SK-N-SH treated with all-trans-retinoic acid at 6 μM for 48 hours (cell line): ENCODE measurements around the gene MPHOSPH8.

Experiments used
- ATAC-seq: fragments of 200-7000 bp; cut with Tn5 transposase; 3 replicates; pipeline ENCODE4 v1.9.1; 2020; ENCODE audit warnings: mild to moderate bottlenecking, moderate library complexity
- ARNTL ChIP-seq: fragments of 450-650 bp; formaldehyde crosslinking; IDR thresholded peaks from 2 replicates; pipeline ENCODE4 v1.5.0; 2020; ENCODE audit warnings: low read depth, mild to moderate bottlenecking, moderate library complexity, borderline replicate concordance
- BACH2 ChIP-seq: fragments of 250-450 bp; sonication (Bioruptor Pico); IDR thresholded peaks from 2 replicates; pipeline ENCODE4 v1.9.0; 2021; ENCODE audit warnings: mild to moderate bottlenecking, borderline replicate concordance
- CREB5 ChIP-seq: fragments of 250-450 bp; sonication (Bioruptor Pico); IDR thresholded peaks from 2 replicates; pipeline ENCODE4 v1.5.1; 2020; ENCODE audit warnings: low read depth, mild to moderate bottlenecking, moderate library complexity
- CSDC2 ChIP-seq: fragments of 250-450 bp; sonication (Bioruptor Pico); IDR thresholded peaks from 2 replicates; pipeline ENCODE4 v1.5.0; 2020; ENCODE audit warnings: mild to moderate bottlenecking, moderate library complexity
- CSRNP3 ChIP-seq: fragments of 250-450 bp; sonication (Bioruptor Pico); IDR thresholded peaks from 2 replicates; pipeline ENCODE4 v1.5.1; 2021; ENCODE audit warnings: mild to moderate bottlenecking, moderate library complexity
- ESRRG ChIP-seq: fragments of 250-450 bp; sonication (Bioruptor Pico); IDR thresholded peaks from 2 replicates; pipeline ENCODE4 v1.6.1; 2021; ENCODE audit warnings: mild to moderate bottlenecking
- GLIS3 ChIP-seq: fragments of 250-450 bp; sonication (Bioruptor Pico); IDR thresholded peaks from 2 replicates; pipeline ENCODE4 v1.5.0; 2020; ENCODE audit warnings: mild to moderate bottlenecking, moderate library complexity
- ISL1 ChIP-seq: fragments of 250-450 bp; sonication (Bioruptor Pico); IDR thresholded peaks from 2 replicates; pipeline ENCODE4 v2.1.2; 2022; ENCODE audit warnings: mild to moderate bottlenecking, moderate library complexity
- OSR1 ChIP-seq: fragments of 250-450 bp; sonication (Bioruptor Pico); IDR thresholded peaks from 2 replicates; pipeline ENCODE4 v1.8.0; 2022; ENCODE audit warnings: moderate library complexity, mild to moderate bottlenecking, inconsistent platforms
- POU6F1 ChIP-seq: fragments of 250-450 bp; sonication (Bioruptor Pico); IDR thresholded peaks from 2 replicates; pipeline ENCODE4 v1.8.0; 2021; ENCODE audit warnings: low read depth, mild to moderate bottlenecking, moderate library complexity, borderline replicate concordance
- PPARA ChIP-seq: fragments of 250-450 bp; sonication (Bioruptor Pico); IDR thresholded peaks from 2 replicates; pipeline ENCODE4 v1.5.0; 2020; ENCODE audit warnings: mild to moderate bottlenecking, borderline replicate concordance
- RARB ChIP-seq: fragments of 250-450 bp; sonication (Bioruptor Pico); IDR thresholded peaks from 2 replicates; pipeline ENCODE4 v1.8.0; 2021; ENCODE audit warnings: mild to moderate bottlenecking, moderate library complexity
- SNAI2 ChIP-seq: fragments of 250-450 bp; sonication (Bioruptor Pico); IDR thresholded peaks from 2 replicates; pipeline ENCODE4 v1.5.0; 2020; ENCODE audit warnings: mild to moderate bottlenecking, moderate library complexity
- TCF4 ChIP-seq: fragments of 250-450 bp; sonication (Bioruptor Pico); IDR thresholded peaks from 2 replicates; pipeline ENCODE4 v1.8.0; 2021; ENCODE audit warnings: mild to moderate bottlenecking, moderate library complexity, borderline replicate concordance
- TOX ChIP-seq: fragments of 250-450 bp; sonication (Bioruptor Pico); IDR thresholded peaks from 2 replicates; pipeline ENCODE4 v1.8.0; 2021; ENCODE audit warnings: mild to moderate bottlenecking, moderate library complexity, borderline replicate concordance
- TSHZ2 ChIP-seq: fragments of 250-450 bp; sonication (Bioruptor Pico); IDR thresholded peaks from 2 replicates; pipeline ENCODE4 v1.5.0; 2020; ENCODE audit warnings: mild to moderate bottlenecking, moderate library complexity
- ZC3H10 ChIP-seq: fragments of 250-450 bp; sonication (Bioruptor Pico); IDR thresholded peaks from 2 replicates; pipeline ENCODE4 v1.5.1; 2021; ENCODE audit warnings: mild to moderate bottlenecking, moderate library complexity
- ZFP3 ChIP-seq: fragments of 250-450 bp; sonication (Bioruptor Pico); IDR thresholded peaks from 2 replicates; pipeline ENCODE4 v1.5.0; 2020; ENCODE audit warnings: mild to moderate bottlenecking, moderate library complexity
- ZFP30 ChIP-seq: fragments of 450-650 bp; formaldehyde crosslinking; IDR thresholded peaks from 2 replicates; pipeline ENCODE4 v1.5.0; 2022; ENCODE audit warnings: mild to moderate bottlenecking, moderate library complexity
- ZNF565 ChIP-seq: fragments of 450-650 bp; formaldehyde crosslinking; conservative IDR thresholded peaks from 2 replicates; pipeline ENCODE4 v1.5.0; 2020; ENCODE audit warnings: low read depth, mild to moderate bottlenecking, moderate library complexity
- ZNF70 ChIP-seq: fragments of 450-650 bp; formaldehyde crosslinking; IDR thresholded peaks from 2 replicates; pipeline ENCODE4 v1.5.0; 2020; ENCODE audit warnings: mild to moderate bottlenecking, moderate library complexity
- ZNF8 ChIP-seq: fragments of 450-650 bp; formaldehyde crosslinking; IDR thresholded peaks from 2 replicates; pipeline ENCODE4 v1.5.0; 2020; ENCODE audit warnings: mild to moderate bottlenecking, moderate library complexity

MPHOSPH8 gene

GRCh38 chr13:19633479-19634255 is at the start of gene MPHOSPH8:
MPHOSPH8 (plus strand) TSS chr13:19633659; CDS start chr13:19633749, 90 bp downstream.
- TF ChIP-seq POU6F1 (CRISPR knock-in tag): no peak
- ATAC-seq: peak; percentile 98

GRCh38 chr13:19586904-19587634 is 46.4 kb upstream of the MPHOSPH8 start:
- TF ChIP-seq GLIS3 (CRISPR knock-in tag) (no peak), ZC3H10 (CRISPR knock-in tag) (no peak), CSDC2 (CRISPR knock-in tag) (no peak), BACH2 (no peak), ZNF8 (CRISPR knock-in tag) (no peak)
- TF ChIP-seq, all 23 proteins: peak for 0
- peak; percentile 80 for ATAC-seq

GRCh38 chr13:19587635-19588300 is 45.7 kb upstream of the MPHOSPH8 start:
- no peak for TF ChIP-seq TOX
- TF ChIP-seq CSRNP3 (CRISPR knock-in tag): no peak
- TF ChIP-seq ZNF565 (CRISPR knock-in tag): no peak
- TF ChIP-seq ZFP30: no peak
- no peak for TF ChIP-seq ARNTL (CRISPR knock-in tag)
- ATAC-seq: peak; percentile 95

GRCh38 chr13:19589312-19589711 is 44.1 kb upstream of the MPHOSPH8 start:
- ATAC-seq: no peak
- no peak for TF ChIP-seq CSDC2 (CRISPR knock-in tag)
- no peak for TF ChIP-seq OSR1 (CRISPR knock-in tag)
- no peak for TF ChIP-seq ZNF70 (CRISPR knock-in tag)
- no peak for TF ChIP-seq CREB5 (CRISPR knock-in tag)
- no peak for TF ChIP-seq ZNF565 (CRISPR knock-in tag)
- no peak for TF ChIP-seq PPARA (CRISPR knock-in tag)
- no peak for TF ChIP-seq TCF4 (CRISPR knock-in tag)
- TF ChIP-seq ISL1 (CRISPR knock-in tag): no peak
- no peak for TF ChIP-seq ZFP3 (CRISPR knock-in tag)
- no peak for TF ChIP-seq ZFP30
- TF ChIP-seq SNAI2: no peak
- TF ChIP-seq ARNTL (CRISPR knock-in tag): no peak
- no peak for TF ChIP-seq TSHZ2 (CRISPR knock-in tag)
- TF ChIP-seq ESRRG (CRISPR knock-in tag): no peak
- no peak for TF ChIP-seq ZC3H10 (CRISPR knock-in tag)
- TF ChIP-seq POU6F1 (CRISPR knock-in tag): no peak
- TF ChIP-seq CSRNP3 (CRISPR knock-in tag): no peak
- no peak for TF ChIP-seq BACH2
- TF ChIP-seq RARB (CRISPR knock-in tag): no peak
